WI38 (cell line): Measurements from ENCODE around the gene RBBP7.

Experiments used
- H3K4me3 ChIP-seq: 2 replicates; pipeline ENCODE4 v1.5.1; 2011; ENCODE audit warnings: low read depth, mild to moderate bottlenecking, control low read depth, low read length
- CTCF ChIP-seq: IDR thresholded peaks from 2 replicates; pipeline ENCODE4 v1.5.1; 2012; ENCODE audit warnings: low read depth, mild to moderate bottlenecking, control low read depth, low read length

The RBBP7 gene

GRCh38 chrX:16797841-16798240 lies 72.3 kb downstream of the RBBP7 start:
- TF ChIP-seq CTCF, result no peak
- no peak overlapping the region for H3K4me3 ChIP-seq

GRCh38 chrX:16797358-16797757 lies 72.8 kb downstream of the RBBP7 start:
- no peak for TF ChIP-seq CTCF
- no peak overlapping the region for H3K4me3 ChIP-seq

- TF ChIP-seq CTCF, result no peak
- no peak overlapping the region for H3K4me3 ChIP-seq
Observed at GRCh38 chrX:16796298-16796697, 73.9 kb downstream of the RBBP7 start.
